Measurements from ENCODE around the gene FCHSD1.

The FCHSD1 gene

DNA sequence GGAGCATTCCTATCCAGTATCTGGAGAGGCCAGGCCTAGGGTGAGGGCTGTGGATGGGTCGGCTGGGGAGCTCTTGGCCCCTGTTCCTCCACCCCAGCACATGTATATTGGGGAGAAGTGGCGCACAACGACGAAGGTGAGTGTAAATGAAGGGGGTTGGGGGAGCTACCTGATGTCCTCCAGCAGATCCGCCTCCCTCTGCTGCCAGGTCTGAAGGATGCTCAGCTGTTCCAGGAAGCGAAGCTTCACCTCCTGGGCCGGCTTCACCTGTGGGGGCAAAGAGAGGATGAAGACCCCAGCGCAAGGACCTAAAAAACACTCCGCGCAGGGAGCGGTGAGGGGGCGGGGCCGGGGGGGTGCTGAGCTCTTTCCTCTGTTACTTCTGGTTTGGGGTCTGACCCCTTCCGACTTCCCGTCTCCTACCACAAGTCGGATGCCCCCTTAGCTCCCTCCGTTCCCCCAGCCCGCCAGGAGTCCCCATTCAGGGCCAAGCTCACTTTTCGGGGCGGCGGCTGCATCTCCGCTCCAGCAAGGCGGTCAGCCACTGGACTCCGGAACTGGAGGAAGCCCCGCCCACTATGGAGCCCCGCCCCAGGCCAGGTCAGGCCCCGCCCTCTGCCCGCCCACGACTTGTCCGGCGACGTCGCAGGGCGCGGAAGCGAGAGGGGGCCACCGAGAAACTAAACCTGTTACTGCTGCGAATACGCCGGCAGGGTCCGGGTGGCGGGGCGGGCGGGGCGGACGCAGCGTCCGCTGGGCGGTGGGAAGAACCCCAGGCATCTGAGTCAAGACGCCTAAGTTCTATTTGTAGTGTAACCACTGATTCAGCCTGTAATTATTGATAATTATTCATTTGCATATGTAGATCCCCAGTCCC lies at the start of gene FCHSD1:
Gene FCHSD1, minus strand, starts transcription at position 568 of the 877 bp plus-strand sequence. Its CDS starts 50 bp downstream, at position 518.
- peak; percentile 30 for DNase-seq

DNA sequence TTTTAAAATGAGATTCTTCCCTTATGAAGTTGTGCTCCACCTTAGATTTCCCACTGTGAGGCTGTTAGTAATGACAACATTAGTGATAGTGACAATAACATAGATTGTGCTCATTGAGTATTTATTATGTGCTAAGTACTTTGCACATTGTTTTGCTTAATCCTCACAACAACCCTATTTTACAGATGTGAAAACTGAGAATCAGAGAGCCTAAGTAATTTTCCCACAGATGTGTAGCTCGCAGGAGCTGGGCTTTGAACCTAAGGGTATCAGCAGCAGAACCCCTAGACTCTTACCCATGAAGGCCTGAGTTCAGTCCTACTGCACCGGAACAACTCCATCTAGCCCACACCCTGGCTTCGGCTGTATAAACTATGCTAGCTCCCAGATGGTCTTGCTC lies 46.4 kb upstream of the FCHSD1 start:
- no peak for DNase-seq

GRCh38 chr5:141696431-141696830 lies 45.2 kb upstream of the FCHSD1 start:
- DNase-seq: no peak

DNA sequence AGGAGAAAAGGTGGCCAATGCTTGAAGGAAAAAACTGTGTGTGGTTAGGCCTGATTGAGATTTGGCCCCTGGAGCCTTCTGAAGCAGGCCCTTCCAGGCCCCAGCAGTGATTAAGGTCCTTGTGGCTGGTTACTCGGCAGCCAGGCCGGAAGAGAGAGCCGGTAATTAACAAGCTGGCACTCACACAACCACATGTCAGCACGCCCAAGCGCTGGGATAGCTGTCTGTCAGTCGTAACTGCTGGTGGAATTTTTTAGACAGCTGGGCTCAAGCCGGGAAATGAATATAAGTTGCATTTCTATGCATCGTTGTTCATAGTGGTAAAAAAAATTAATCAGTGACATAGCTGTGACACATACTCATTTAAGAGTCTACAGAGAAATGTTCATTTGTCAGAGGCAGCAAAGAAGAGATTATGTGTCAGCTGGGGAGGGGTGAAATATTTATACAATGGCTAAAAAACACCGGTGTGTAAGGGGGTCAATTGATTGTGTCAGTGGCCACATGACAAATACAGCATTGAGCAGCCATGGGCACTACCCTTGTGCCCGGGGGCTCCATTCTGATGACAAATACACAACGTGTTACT lies 44.5 kb upstream of the FCHSD1 start:
- DNase-seq: peak; percentile 64

DNA sequence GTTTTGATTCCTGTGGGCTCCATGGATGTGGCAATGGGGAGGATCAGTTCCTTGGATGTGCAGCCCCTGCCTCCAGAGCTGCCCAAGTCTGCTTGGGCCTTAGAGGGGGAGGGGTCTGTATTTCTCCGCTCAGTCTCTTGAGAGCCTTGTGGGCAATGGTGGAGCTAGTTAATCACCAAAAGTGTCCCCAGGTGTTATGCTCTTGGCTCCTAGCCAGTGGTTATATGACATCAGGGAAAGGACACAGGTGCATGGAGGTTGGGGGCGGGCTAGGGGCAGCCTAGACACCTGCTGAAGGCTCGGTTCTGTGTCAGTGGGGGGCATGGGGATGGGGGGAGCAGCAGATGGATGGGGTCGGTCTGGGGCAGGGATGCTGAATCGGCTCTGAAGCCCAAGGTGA lies 43.3 kb upstream of the FCHSD1 start:
- DNase-seq: peak; percentile 31

DNA sequence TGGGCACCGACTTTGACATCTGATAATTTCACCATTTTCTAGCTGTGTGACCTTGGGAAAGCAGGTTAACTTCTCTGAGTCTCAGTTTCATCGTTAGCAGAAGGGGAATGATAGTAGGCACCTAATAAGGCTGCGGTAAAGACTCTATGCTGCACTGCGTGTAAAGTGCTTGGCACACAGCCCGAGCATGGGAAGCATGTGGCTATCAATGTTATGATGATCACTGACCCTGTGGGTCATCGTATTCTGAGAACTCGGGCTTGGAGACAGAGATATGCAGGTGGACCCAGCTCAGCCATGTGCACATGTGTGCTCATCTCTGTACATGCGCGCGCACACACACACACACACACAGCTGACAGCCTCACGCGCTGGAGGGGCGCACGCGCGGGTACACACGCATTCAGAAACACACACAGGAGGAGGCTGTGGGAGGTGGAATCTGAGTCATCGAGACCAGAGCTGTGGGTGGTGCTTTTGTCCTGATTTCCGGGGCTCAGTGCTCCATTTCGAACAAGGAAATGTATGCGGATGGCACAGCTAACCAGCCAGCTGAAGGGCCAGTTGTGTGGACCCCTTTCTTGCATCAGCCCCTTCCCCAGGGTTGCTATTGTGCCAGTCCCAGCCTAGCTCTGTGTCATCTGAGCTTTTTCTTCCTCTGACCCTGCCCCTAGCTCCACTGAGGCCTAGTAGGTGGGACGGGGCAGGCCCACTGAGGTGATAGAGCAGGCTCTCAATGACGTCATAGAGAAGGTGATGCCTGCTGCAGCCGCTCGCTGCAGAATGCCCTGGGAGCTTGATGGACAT lies 41.9 kb upstream of the FCHSD1 start:
- DNase-seq: no peak

DNA sequence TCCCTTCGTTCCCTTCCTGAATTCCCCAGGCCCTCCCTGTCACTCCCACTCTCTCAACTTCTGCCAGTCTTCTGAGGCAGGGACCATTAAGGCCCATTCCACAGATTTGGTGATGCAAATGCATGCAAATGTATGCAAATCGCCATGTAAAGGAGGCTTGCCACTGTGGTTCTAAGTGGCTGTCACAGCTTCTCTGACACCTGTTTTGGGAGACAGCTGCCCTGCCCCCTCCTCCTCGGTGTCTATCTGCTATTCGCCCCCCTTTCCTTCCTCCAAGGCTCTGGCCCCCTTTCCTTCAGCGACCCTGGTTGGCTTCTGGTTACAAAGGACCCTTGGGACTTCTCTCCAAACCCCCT lies 41.3 kb upstream of the FCHSD1 start:
- DNase-seq: no peak

- DNase-seq: peak; percentile 69
Measured at GRCh38 chr5:141691867-141692532, 40.8 kb upstream of the FCHSD1 start.

DNA sequence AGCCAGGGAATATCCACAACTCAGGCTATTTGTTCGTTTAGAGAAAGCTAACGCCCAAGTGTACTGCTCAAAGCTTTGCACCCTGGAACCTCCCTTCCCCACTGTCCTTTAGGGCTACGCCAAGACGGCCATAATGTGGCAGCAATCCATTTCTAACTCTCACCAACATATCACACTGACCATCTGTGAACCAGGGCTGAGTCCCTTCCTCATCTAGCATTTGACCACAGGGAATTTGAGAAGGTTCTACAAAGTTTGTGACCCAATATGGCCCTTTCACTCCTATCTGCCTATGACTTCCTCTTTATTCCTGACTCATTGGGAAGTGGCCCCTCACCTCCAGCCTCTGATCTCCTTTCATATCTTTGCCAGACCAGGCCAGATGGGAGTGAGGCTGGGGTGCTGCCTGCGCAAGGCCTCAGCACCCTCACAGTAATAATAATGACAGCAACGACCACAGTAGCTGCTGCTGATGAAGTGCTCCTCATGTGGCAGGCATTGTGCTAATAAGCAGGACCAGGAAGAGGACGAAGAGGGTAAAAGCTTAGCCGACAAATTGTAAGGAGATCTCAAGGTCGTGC lies 40.2 kb upstream of the FCHSD1 start:
- no peak for DNase-seq

- no peak for DNase-seq
Measured at GRCh38 chr5:141686648-141687416, 35.6 kb upstream of the FCHSD1 start.

DNA sequence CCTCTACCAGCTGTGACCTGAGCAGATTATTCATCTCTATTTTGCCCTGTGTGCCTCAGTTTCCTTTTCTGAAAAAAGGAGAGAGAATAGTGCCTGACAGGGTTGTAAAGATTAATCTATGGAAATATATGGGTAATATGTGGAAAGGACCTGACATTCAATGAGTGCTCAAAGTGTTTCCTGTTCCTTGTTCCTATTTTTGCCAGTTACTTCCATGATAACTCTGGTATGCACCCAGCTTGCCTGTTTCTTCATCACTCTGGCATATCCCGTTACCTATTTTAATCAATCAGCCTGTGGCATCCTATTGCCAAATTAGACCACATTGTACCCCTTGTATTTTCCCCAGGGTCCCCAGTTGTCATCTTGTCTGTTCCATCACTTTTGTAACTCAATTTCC lies 34.4 kb upstream of the FCHSD1 start:
- no peak for DNase-seq

DNA sequence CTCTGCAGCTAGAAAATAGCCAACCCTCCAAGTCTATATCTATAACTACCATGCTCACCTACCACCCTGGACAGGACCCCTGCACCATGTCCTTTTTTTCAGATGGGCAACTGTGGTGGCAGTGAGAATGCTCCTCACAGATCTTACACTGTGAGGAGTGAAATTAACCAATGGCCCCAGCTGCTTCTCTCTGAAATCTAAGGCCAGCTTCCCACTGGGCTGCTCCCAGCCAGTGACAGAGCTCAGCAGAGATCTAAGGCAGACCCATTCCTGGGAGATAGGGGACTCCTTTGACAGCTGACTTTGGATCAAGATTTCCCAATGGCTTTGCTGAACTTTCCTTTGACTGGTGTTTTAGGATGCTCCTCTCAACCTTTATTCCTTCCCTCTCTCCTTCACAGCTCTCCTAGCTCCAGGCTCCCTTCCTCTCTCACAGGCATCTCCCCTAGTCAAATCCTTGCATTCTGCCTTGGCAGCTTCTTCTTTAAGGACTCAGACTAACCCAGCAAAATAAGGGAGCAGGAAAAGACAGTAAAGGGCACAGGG lies 32.5 kb upstream of the FCHSD1 start:
- no peak for DNase-seq

GRCh38 chr5:141681695-141682641 lies 30.8 kb upstream of the FCHSD1 start, which contains the start of gene ARAP3:
ARAP3 (minus strand) TSS chr5:141682230; CDS start chr5:141680486, 1,744 bp downstream.
- no peak for DNase-seq

DNA sequence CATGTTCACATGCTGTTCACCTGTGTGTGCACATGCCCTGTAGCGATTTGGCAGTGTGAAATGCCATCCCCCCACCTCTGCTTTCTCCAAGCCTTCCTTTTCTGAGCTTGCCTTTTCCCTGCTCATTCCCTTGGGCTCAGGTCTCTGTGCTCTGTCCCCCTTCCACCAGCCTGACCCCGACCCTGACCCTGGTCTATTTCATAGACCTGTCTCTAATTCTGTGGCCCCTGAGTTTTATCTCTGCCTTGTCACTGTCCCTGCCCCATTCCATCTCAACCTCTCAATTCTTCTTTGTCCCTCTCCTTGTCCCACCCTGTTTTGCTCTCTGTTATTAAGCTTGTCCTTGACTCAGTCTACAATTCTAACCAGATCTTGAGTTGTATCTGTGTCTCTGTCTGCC lies 30.1 kb upstream of the FCHSD1 start:
- DNase-seq: no peak

DNA sequence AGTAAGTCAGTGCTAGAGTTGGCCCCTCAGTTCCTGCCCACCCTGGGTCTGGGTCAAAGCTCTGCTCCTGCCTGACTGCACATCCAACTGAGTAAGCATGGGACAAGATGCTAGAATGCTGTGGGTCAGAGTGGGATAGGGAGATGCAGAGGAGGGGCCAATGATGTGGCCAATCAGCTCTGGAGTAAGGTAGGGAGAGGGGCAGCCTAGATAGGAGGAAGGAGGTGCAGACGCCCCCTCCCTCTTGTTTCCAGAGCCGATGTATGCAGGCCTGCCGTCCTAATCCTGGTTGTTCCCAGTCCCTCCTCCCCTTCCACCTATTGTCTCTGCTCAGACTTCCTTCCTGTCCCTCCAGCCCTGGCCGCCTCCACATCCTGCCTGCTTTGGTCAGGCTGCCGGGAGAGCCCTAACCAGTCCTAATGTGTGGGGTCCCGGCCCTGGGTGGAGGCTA lies 29.6 kb upstream of the FCHSD1 start:
- DNase-seq: no peak

GRCh38 chr5:141680178-141680577 lies 29.0 kb upstream of the FCHSD1 start:
- no peak for DNase-seq

- no peak for DNase-seq
Measured at GRCh38 chr5:141677415-141677814, 26.2 kb upstream of the FCHSD1 start.

- DNase-seq: no peak
Measured at GRCh38 chr5:141675672-141676071, 24.5 kb upstream of the FCHSD1 start.

DNA sequence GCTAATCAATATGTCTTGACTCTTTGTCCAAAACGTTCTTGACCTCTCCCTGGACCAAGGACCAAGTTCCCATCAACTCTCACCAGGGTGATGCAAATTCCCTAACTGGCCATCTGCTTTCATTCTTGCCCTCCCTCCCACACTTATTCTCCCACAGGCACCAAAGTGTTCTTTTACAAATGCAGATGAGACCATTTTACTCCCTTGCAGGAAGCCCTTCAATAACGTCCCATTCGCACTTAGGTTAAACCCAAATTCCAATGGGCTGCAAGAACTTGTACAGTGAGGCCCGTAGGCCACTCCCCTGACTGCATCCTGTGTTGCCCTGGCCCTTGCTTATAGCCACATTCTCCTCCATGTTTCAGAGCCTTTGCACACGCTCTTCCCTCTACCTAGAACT lies 23.5 kb upstream of the FCHSD1 start:
- no peak for DNase-seq
